T-helper 9 cell (primary cell): ENCODE measurements around the gene CLDN34.

Experiments used
- DNase-seq: peaks from one replicate; pipeline ENCODE4 v3.0.0-alpha.2; 2020

CLDN34 gene

GRCh38 chrX:10016519-10017132 lies 49.5 kb downstream of the CLDN34 start:
- no peak for DNase-seq

DNA sequence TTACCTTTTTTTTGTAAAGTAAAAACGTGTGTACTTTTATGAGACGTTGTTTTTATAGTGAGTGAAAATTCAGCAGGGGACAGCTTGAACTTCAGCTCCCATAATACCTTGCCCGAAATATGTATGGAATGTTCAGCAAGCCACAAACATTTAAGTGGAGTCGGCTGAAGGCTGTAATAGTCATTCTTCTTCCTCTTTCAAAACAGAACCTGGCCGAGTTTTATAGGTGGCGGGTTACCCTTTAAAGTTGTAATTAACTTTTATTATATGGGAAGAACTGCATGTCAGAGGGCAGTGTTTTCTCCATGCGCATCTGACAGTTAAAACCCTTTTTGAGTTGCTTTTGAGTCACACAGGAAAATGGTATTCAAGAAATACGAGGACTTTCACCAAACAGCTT lies 50.7 kb downstream of the CLDN34 start:
- no peak for DNase-seq
